Stimulated activated CD4-positive, alpha-beta T cell treated with anti-CD3 and anti-CD28 coated beads, Interleukin-4, amount 100 ng/mL, for 1 hour (primary cell): ENCODE data around the gene SVIL.
"Not testable (repeated sequence)": the region's sequence is repeated elsewhere in the genome, so short reads cannot be mapped to it uniquely, and the experiment has no call there.

Experiments
- DNase-seq: peaks from one replicate; pipeline ENCODE4 v3.0.0-alpha.2; 2020

SVIL gene

GRCh38 chr10:29596356-29596755, 38.4 kb downstream of the SVIL start:
- no peak for DNase-seq

- DNase-seq = no peak
Observed at GRCh38 chr10:29595636-29596225, 39.0 kb downstream of the SVIL start.

- no peak for DNase-seq
Observed at GRCh38 chr10:29595146-29595545, 39.6 kb downstream of the SVIL start.

- DNase-seq = no peak
Observed at GRCh38 chr10:29591651-29591968, 43.2 kb downstream of the SVIL start.

GRCh38 chr10:29590915-29591650, 43.7 kb downstream of the SVIL start:
- DNase-seq = no peak

- no peak for DNase-seq
Observed at GRCh38 chr10:29588629-29589421, 45.9 kb downstream of the SVIL start.

GRCh38 chr10:29587750-29588628, 46.8 kb downstream of the SVIL start:
- DNase-seq = not testable (repeated sequence)

GRCh38 chr10:29587102-29587749, 47.5 kb downstream of the SVIL start:
- not testable (repeated sequence) for DNase-seq

GRCh38 chr10:29586509-29586908, 48.3 kb downstream of the SVIL start:
- no peak for DNase-seq

GRCh38 chr10:29585488-29585976, 49.2 kb downstream of the SVIL start:
- DNase-seq = no peak

- no peak for DNase-seq
Observed at GRCh38 chr10:29584436-29584835, 50.3 kb downstream of the SVIL start.

GRCh38 chr10:29583674-29584073, 51.1 kb downstream of the SVIL start:
- DNase-seq = no peak

GRCh38 chr10:29582769-29583168, 52.0 kb downstream of the SVIL start:
- DNase-seq = not testable (repeated sequence)

GRCh38 chr10:29579455-29579970, 55.3 kb downstream of the SVIL start:
- DNase-seq = no peak

- no peak for DNase-seq
Observed at GRCh38 chr10:29578457-29578856, 56.3 kb downstream of the SVIL start.

GRCh38 chr10:29576681-29577080, 58.1 kb downstream of the SVIL start:
- DNase-seq = no peak

- no peak for DNase-seq
Observed at GRCh38 chr10:29575098-29575455, 59.7 kb downstream of the SVIL start.

- not testable (repeated sequence) for DNase-seq
Observed at GRCh38 chr10:29574212-29575097, 60.3 kb downstream of the SVIL start.

- not testable (repeated sequence) for DNase-seq
Observed at GRCh38 chr10:29570248-29570647, 64.5 kb downstream of the SVIL start.

- no peak for DNase-seq
Observed at GRCh38 chr10:29569795-29570194, 65.0 kb downstream of the SVIL start.

- no peak for DNase-seq
Observed at GRCh38 chr10:29567003-29567402, 67.8 kb downstream of the SVIL start.
